Measurements from ENCODE around the gene PDCD2. TPM values are rescaled to one million over a fixed set of nuclear protein-coding genes. Genes with fewer than 3 reads are reported as not detected.
"Not testable (repeated sequence)": the region's sequence is repeated elsewhere in the genome, so short reads cannot be mapped to it uniquely, and the experiment has no call there.

Gene PDCD2, protein sequence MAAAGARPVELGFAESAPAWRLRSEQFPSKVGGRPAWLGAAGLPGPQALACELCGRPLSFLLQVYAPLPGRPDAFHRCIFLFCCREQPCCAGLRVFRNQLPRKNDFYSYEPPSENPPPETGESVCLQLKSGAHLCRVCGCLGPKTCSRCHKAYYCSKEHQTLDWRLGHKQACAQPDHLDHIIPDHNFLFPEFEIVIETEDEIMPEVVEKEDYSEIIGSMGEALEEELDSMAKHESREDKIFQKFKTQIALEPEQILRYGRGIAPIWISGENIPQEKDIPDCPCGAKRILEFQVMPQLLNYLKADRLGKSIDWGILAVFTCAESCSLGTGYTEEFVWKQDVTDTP
- polyA plus RNA-seq (2012; ENCODE audit: insufficient read depth, insufficient read length, low read depth), result 79.0 TPM

DNA sequence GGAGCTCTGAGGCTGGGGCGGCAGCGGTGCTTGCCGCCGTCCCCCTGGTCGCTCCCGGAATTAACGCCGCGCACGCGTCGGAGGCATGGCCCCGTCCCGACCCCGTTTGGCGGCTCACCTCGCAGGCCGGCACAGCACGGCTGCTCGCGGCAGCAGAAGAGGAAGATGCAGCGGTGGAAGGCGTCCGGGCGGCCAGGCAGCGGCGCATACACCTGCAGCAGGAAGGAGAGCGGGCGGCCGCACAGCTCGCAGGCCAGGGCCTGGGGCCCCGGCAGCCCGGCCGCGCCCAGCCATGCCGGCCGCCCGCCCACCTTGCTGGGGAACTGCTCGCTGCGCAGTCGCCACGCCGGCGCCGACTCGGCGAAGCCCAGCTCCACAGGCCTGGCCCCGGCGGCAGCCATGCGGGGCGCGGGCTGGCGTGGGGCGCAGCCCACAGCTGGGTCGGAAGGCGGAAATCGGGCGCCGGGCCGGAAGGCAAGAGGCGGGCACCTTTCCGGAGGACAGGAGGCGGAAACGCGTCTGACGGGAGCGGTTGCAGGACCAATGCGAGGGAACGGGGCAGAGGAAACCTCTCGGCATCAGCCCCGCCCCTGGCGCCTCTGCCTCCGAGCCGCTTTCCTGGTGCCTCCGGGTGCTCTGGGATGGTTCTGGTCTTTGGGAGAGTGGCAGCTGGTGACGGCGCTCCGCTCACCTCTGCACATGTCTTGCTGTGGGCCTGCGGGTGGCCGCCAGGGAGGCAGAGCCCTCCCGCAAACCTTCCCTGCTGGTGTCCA lies at the start of gene PDCD2:
PDCD2 (minus strand) TSS at position 457 of the 773 bp plus-strand sequence; CDS start at position 401, 56 bp downstream.
- H3K27me3 ChIP-seq, result no peaks in the 10 kb centered on the region; the same call in 1 of the 2 replicates
- H3K9me3 ChIP-seq, result no peaks in the 10 kb centered on the region
- H3K4me3 ChIP-seq (ENCODE audit: low read depth, low read length), result peak within 1 kb of the TSS; percentile 71
- peak; percentile 96 for DNase-seq
- H3K36me3 ChIP-seq, result peaks cover 34% of the 10 kb centered on the region
- TF ChIP-seq, protein P1, sequence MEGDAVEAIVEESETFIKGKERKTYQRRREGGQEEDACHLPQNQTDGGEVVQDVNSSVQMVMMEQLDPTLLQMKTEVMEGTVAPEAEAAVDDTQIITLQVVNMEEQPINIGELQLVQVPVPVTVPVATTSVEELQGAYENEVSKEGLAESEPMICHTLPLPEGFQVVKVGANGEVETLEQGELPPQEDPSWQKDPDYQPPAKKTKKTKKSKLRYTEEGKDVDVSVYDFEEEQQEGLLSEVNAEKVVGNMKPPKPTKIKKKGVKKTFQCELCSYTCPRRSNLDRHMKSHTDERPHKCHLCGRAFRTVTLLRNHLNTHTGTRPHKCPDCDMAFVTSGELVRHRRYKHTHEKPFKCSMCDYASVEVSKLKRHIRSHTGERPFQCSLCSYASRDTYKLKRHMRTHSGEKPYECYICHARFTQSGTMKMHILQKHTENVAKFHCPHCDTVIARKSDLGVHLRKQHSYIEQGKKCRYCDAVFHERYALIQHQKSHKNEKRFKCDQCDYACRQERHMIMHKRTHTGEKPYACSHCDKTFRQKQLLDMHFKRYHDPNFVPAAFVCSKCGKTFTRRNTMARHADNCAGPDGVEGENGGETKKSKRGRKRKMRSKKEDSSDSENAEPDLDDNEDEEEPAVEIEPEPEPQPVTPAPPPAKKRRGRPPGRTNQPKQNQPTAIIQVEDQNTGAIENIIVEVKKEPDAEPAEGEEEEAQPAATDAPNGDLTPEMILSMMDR (IDR thresholded peaks at IDR 0.05; ENCODE audit: low read depth, low read length), result 0 out of 2 replicates have a peak, but pooled peaks have one; percentile 1
- no peaks in the 10 kb centered on the region for H3K4me1 ChIP-seq

DNA sequence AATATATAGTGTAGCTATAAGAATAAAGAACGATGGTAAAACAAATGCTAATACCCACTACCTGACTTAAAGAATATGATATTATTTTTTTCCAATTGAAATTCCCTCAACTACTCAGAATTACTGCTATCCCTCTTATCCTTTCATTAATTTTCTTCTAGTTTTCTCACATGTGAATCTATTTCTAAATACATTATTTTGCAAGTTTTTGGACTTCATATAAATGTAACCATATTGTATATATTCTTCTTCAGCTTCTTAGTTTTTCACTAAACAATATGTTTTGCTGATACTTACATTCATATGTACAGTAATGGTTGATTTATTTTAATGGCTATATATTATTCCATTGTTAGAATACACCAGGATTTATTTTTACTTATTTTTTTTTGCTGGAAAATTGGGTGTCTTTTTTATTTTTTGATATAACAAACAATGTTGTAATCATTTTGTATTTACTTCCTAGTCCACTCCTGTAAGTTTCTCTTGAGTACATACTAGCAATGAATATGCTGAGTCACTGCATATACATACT lies 31.6 kb upstream of the PDCD2 start:
- H3K4me1 ChIP-seq; H3K27me3 ChIP-seq; H3K4me3 ChIP-seq (ENCODE audit: low read depth, low read length); H3K9me3 ChIP-seq; DNase-seq; H3K36me3 ChIP-seq: not testable (repeated sequence)

GRCh38 chr6:170612256-170612804 lies 27.9 kb upstream of the PDCD2 start:
- H3K4me3 ChIP-seq (ENCODE audit: low read depth, low read length), result not testable (repeated sequence)

DNA sequence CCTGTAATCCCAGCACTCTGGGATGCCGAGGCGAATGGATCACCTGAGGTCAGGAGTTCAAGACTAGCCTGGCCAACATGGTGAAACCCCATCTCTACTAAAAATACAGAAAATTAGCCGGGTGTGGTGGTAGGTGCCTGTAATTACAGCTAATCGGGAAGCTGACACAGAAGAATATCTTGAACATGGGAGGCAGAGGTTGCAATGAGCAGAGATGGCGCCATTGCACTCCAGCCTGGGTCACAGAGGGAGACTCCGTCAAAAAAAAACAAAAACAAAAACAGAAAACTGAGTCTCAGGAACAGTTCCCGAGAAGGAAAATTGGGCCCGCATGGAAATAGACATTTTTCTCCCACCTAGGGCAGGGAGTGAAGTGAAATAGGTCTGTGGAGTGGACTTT lies 24.8 kb upstream of the PDCD2 start:
- DNase-seq; H3K36me3 ChIP-seq; H3K9me3 ChIP-seq; H3K4me1 ChIP-seq; H3K4me3 ChIP-seq (ENCODE audit: low read depth, low read length): not testable (repeated sequence)
- H3K27me3 ChIP-seq, result peaks cover 21% of the 10 kb centered on the region

More at GRCh38 chr6:170612256-170612804, 27.9 kb upstream of the PDCD2 start:
- H3K4me1 ChIP-seq, DNase-seq, H3K9me3 ChIP-seq, H3K36me3 ChIP-seq: not testable (repeated sequence)
- H3K27me3 ChIP-seq, result peaks cover 11% of the 10 kb centered on the region

GRCh38 chr6:170605574-170606259 lies 21.3 kb upstream of the PDCD2 start:
- Histone ChIP-seq H3K4me3 (ENCODE audit: low read depth, low read length) (no peak overlapping the region), H3K9me3 (no peaks in the 10 kb centered on the region), H3K4me1 (no peaks in the 10 kb centered on the region), H3K36me3 (no peaks in the 10 kb centered on the region), H3K27me3 (peaks cover 21% of the 10 kb centered on the region)
- no peak for DNase-seq
- TF ChIP-seq, protein P1 (IDR thresholded peaks at IDR 0.05; ENCODE audit: low read depth, low read length), result no peak

DNA sequence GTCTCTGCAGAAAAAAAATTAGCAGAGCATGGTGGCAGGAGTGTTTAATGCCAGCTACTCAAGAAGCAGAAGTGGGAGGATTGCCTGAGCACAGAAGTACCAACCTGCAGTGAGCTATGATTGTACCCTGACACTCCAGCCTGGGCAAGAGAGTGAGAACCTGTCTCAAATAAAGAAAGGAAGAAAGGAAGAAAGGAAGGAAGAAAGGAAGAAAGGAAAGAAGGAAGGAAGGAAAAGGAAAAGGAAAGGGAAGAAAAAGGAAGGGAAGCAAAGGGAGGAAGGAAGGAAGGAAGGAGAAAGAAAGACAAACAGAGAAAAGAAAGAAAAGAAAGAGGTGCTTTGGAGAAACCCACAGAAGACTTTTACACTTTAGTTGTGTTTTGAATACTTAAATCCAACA lies 12.8 kb upstream of the PDCD2 start:
- no peaks in the 10 kb centered on the region for H3K9me3 ChIP-seq
- DNase-seq, result no peak
- peaks cover 3% of the 10 kb centered on the region for H3K27me3 ChIP-seq
- H3K4me1 ChIP-seq, result no peaks in the 10 kb centered on the region
- TF ChIP-seq, protein P1 (IDR thresholded peaks at IDR 0.05; ENCODE audit: low read depth, low read length), result no peak
- no peaks in the 10 kb centered on the region for H3K36me3 ChIP-seq
- H3K4me3 ChIP-seq (ENCODE audit: low read depth, low read length), result no peak overlapping the region

DNA sequence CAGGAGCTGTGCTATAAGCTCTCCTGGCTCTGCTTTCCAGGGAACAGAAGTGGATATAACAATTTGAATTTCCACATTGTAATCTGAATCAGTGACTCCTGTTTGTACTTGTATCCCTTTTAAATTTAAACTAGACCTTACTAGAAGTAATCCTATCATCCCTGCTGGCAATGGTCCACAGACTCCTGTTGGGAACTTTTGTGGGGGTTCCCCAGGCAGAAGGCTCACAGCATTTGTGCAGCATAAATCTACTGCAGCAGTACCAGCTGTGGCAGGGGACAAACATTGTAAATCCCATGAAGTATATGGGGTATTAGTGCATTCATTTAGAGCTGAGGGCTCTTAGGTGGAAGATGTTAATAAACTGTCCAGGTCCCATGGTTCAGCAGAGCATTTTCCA lies 12.0 kb upstream of the PDCD2 start:
- H3K4me3 ChIP-seq (ENCODE audit: low read depth, low read length), result no peak overlapping the region
- TF ChIP-seq, protein P1 (IDR thresholded peaks at IDR 0.05; ENCODE audit: low read depth, low read length), result no peak
- H3K36me3 ChIP-seq, result no peaks in the 10 kb centered on the region
- no peak for DNase-seq
- no peaks in the 10 kb centered on the region for H3K4me1 ChIP-seq
- H3K9me3 ChIP-seq, result no peaks in the 10 kb centered on the region
- peaks cover 3% of the 10 kb centered on the region for H3K27me3 ChIP-seq
